ACC112 (cell line): ENCODE data around the gene LAMA3.

Experiments used
- H2AFZ ChIP-seq: fragments of 200-600 bp; sonication (generic); one replicate; pipeline ENCODE4 v1.6.0; 2017; ENCODE audit warnings: antibody characterized with exemption, low read length; ENCODE audit not compliant: unreplicated experiment
- H3K27ac ChIP-seq: fragments of 200-600 bp; sonication (generic); 2 replicates; pipeline ENCODE4 v1.5.1; 2014; ENCODE audit warnings: low read depth, mild to moderate bottlenecking, antibody characterized with exemption, low read length, moderate library complexity
- H3K27me3 ChIP-seq: fragments of 200-600 bp; sonication (generic); 2 replicates; pipeline ENCODE4 v1.6.1; 2014; ENCODE audit warnings: mild to moderate bottlenecking, antibody characterized with exemption, low read length, moderate library complexity, mixed read lengths; ENCODE audit not compliant: insufficient read depth
- H3K36me3 ChIP-seq: fragments of 200-600 bp; sonication (generic); 2 replicates; pipeline ENCODE4 v1.6.1; 2016; ENCODE audit warnings: mild to moderate bottlenecking, antibody characterized with exemption, low read length, moderate library complexity, mixed read lengths; ENCODE audit not compliant: insufficient read depth
- H3K4me1 ChIP-seq: fragments of 200-600 bp; sonication (generic); one replicate; pipeline ENCODE4 v1.6.1; 2016; ENCODE audit warnings: low read length, mixed read lengths; ENCODE audit not compliant: insufficient read depth, unreplicated experiment, control insufficient read depth
- H3K4me3 ChIP-seq: fragments of 200-600 bp; sonication (generic); 2 replicates; pipeline ENCODE4 v1.5.1; 2014; ENCODE audit warnings: mild to moderate bottlenecking, low read depth, low read length
- H3K79me2 ChIP-seq: fragments of 200-600 bp; sonication (generic); one replicate; pipeline ENCODE4 v1.6.0; 2016; ENCODE audit warnings: low read length; ENCODE audit not compliant: control insufficient read depth, unreplicated experiment, insufficient read depth

Gene LAMA3

DNA sequence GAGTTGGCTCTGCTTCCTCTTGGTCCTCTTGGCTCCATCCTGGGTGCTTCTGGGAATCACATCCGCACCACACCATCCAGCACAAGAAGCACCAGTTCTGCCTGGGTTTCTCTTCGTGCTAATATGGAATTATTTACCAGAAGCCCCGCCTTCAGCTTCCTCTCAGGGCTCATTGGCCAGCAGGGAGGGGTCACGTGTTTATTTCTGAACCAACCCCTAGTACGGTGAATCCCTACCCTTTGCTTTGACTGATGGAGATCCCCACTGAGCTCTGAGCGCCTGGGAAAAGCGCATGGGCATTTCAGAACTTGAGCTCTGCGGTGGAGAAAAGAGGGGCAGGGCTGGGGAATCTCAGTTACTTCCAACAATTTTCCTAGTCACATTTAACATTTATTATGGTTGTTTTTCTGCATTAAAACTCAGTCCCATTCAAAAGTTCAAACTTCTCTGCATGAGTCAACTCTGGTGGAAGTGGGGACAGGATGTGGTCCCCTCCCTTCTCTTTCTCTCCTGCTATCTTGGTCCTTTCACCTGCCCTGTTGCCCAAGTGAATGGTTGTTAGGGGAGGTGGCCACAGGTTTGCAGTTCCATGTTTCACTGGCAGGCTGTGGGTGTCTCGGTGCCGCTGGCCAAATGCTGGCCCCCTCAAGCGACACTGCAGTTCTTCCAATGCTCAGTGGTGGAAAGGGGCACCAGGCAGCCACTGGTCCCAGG is 248.9 kb downstream of the LAMA3 start:
- Histone ChIP-seq H3K4me1 (peaks cover 7% of the 10 kb centered on the region), H2AFZ (no peak overlapping the region), H3K36me3 (no peaks in the 10 kb centered on the region), H3K27ac (no peak overlapping the region), H3K79me2 (no peaks in the 10 kb centered on the region), H3K27me3 (no peaks in the 10 kb centered on the region), H3K4me3 (no peak overlapping the region)

DNA sequence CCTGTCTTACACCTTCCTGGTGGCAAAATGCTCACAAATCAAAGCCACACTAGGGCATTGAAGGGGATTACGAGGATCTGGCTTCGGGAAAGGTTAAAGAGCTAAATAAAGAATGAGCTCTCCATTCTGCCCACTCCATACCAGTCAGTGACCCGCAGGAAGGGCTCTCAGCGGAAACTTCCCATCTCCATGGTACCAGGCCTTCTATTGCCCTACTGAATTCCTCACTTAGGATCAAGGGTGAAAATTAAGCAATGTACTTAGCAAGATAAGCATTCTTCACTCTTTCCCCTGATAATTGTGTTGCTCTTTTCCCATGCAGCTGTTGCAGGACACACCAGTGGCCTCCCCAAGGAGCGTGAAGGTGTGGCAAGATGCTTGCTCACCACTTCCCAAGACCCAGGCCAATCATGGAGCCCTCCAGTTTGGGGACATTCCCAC is 249.7 kb downstream of the LAMA3 start:
- Histone ChIP-seq H3K27ac (no peak overlapping the region), H3K79me2 (no peaks in the 10 kb centered on the region), H3K27me3 (no peaks in the 10 kb centered on the region), H3K4me1 (peaks cover under 1% of the 10 kb centered on the region), H2AFZ (no peak overlapping the region), H3K4me3 (no peak overlapping the region), H3K36me3 (no peaks in the 10 kb centered on the region)

DNA sequence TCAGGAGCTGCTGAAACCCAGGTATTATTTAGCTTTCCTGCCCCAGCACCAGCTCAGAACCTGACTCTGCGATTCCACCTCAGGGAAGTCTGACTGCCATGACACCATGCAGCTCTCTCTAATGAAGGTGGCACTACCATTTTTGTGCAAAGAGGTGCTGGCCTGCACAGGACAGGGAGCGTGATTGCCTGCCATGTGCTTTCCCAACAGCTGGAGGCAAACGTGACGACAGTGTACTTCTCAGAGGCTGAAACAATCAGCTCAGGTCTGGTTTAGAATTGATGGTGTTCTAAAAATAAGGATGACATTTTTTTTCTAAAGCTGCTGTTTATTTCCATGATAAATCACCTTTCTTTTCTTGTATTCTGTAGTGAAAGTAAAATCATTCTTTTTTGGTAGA is 250.1 kb downstream of the LAMA3 start:
- Histone ChIP-seq H3K27me3 (no peaks in the 10 kb centered on the region), H3K4me1 (peaks cover 3% of the 10 kb centered on the region), H3K79me2 (no peaks in the 10 kb centered on the region), H3K4me3 (no peak overlapping the region), H3K27ac (no peak overlapping the region), H2AFZ (no peak overlapping the region), H3K36me3 (no peaks in the 10 kb centered on the region)

DNA sequence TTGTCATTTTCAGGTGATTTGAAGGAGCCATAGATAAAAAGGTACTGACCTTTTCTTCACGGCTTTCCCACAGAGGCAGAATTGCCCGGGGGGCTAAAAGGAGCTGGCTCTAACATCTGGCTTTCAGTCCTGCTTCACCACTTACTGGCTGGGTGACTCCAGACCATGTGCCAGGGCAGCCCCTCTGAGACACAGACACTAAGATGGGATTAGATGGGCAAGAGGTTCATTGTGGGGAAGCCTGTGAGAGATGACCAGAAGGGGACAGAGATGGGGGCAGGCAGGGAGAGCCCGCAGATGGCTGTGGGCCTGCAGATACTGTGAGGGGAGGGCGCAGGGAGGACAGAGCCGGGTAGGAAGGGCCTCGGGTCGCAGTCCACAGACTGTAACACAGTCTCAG is 250.6 kb downstream of the LAMA3 start:
- no peaks in the 10 kb centered on the region for H3K79me2 ChIP-seq
- H3K36me3 ChIP-seq = no peaks in the 10 kb centered on the region
- no peak overlapping the region for H3K27ac ChIP-seq
- no peak overlapping the region for H2AFZ ChIP-seq
- peaks cover 5% of the 10 kb centered on the region for H3K4me1 ChIP-seq
- H3K4me3 ChIP-seq = no peak overlapping the region
- H3K27me3 ChIP-seq = no peaks in the 10 kb centered on the region

DNA sequence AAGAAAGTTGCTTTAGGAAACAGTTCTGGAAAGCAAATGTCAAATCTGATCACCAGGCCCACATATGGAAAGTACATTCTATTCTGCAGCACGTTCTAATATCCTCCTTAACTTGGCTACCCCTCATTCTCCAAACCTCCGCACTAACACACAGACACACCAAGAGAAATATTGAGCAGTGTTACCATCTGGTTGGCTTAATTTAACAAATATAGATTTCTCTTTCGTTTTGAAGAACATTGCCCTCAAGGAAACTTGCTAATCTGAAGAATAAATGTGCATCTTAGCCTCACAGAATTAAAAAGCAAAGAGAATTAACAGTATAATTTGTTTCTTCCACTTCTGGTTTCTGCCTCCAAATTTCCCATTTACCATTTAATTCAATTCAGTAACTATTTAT is 252.5 kb downstream of the LAMA3 start:
- Histone ChIP-seq H2AFZ (no peak overlapping the region), H3K4me3 (no peak overlapping the region), H3K27me3 (no peaks in the 10 kb centered on the region), H3K36me3 (no peaks in the 10 kb centered on the region), H3K4me1 (peaks cover 5% of the 10 kb centered on the region), H3K79me2 (no peaks in the 10 kb centered on the region), H3K27ac (no peak overlapping the region)

DNA sequence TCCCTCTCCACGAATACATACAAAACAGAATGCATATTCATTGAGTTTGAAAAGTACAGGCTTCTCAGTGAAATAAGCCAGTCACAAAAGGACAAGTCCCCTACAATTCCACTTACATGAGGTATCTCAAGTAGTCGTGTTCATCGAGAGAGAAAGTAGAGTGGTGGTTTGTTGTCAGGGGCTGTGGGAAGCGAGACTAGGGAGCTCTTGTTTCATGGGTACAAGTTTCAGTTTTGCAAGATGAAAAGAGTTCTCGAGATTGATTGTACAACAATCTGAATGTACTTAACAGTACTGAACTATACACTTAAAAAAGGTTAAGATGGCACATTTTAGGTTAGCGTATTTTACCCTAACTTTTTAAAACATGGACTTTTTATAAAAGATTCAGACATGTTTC is 253.9 kb downstream of the LAMA3 start:
- no peaks in the 10 kb centered on the region for H3K36me3 ChIP-seq
- no peak overlapping the region for H3K4me3 ChIP-seq

DNA sequence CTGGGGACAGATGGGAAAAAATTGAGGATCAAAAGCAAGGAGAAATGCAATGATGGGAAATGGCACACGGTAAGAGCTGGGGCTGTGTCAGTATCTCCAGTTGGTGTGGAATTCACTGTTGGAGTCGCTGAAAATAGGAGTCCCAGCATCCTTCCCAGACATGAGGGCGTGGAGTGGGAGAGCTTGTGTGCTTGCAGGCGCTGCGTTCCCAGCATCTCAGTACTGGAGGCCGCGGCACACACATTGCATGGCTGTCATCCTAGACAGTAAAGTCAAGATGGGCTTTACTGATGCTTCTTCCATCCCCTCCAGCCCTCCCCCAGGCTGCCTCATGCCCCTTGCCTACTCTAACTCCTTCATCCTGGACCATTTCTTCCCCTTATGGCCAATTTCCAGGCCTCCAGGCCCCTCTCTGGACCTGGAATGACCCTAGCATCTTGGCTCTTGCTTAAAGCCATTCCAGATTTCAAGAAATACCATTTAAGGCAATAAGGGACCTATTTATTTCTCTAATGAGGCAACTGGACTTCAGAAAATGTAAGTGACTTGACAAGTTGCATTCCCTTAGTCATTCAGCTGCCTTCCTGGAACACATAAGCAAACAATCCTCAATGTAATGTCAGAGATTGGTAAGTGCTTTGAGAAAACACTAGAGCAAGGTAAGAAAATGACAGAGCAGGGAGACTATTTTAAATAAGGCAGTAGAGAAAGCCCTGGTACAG is 254.8 kb downstream of the LAMA3 start:
- no peaks in the 10 kb centered on the region for H3K36me3 ChIP-seq
- no peaks in the 10 kb centered on the region for H3K27me3 ChIP-seq
- no peak overlapping the region; the same call in 1 of the 2 replicates for H3K27ac ChIP-seq
- no peaks in the 10 kb centered on the region for H3K79me2 ChIP-seq
- H3K4me1 ChIP-seq = peaks cover 5% of the 10 kb centered on the region
- no peak overlapping the region for H3K4me3 ChIP-seq
- H2AFZ ChIP-seq = no peak overlapping the region

More for the DNA sequence above, 253.9 kb downstream of the LAMA3 start:
- H2AFZ ChIP-seq = no peak overlapping the region
- peaks cover 5% of the 10 kb centered on the region for H3K4me1 ChIP-seq
- no peaks in the 10 kb centered on the region for H3K79me2 ChIP-seq
- H3K27me3 ChIP-seq = no peaks in the 10 kb centered on the region
- H3K27ac ChIP-seq = no peak overlapping the region

DNA sequence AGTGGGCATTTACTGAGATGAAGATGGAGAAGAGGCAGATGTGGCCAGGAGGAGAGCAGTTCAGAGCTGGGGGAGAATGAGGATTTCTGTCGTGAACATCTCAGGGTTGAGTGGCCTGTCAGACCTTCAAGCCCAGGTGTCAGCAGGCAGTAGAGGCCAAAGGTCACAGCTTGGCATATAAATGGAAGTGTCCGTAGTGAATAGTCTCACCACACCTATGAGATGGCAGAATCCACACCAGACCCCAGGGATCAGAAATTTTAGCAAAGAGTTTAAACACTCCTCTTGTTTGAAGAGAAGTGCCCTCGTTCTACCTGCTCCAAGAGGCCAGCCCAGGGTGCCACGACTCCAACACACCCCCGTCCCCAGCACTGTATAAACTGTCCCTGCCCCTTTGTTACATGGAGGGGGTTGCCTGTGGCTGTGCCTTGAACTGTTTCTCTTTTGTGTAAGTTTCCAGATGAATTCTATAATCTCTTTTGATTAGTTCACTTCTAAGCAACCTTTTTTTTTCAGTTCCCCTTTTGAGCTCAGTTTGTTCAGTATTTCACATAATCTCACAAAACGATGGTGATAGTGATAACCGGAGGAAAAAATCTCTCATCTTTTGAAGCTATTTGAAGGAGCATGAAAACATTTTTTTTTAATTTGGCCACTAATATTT is 256.3 kb downstream of the LAMA3 start:
- no peak overlapping the region for H3K27ac ChIP-seq
- H3K79me2 ChIP-seq = no peaks in the 10 kb centered on the region
- no peaks in the 10 kb centered on the region for H3K27me3 ChIP-seq
- peaks cover 5% of the 10 kb centered on the region for H3K4me1 ChIP-seq
- H2AFZ ChIP-seq = no peak overlapping the region
- H3K36me3 ChIP-seq = no peaks in the 10 kb centered on the region
- no peak overlapping the region for H3K4me3 ChIP-seq

DNA sequence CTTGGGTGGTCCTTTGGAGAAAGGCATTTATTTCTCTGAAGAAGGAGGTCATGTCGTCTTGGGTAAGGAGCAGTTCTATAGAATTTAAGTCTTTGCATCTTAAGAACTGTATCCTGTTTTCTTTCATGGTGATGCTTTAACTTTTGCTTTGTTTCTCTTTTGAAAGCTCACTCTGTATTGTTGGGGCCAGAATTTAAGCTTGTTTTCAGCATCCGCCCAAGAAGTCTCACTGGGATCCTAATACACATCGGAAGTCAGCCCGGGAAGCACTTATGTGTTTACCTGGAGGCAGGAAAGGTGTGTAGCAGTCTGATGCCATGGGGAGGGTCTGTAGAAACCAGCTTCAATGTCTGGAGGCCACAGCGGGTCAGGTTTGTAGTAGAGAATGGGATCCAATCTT is 260.6 kb downstream of the LAMA3 start:
- no peak overlapping the region for H3K4me3 ChIP-seq
- no peaks in the 10 kb centered on the region for H3K27me3 ChIP-seq
- no peaks in the 10 kb centered on the region for H3K36me3 ChIP-seq
- no peak overlapping the region for H3K27ac ChIP-seq
- no peaks in the 10 kb centered on the region for H3K79me2 ChIP-seq
- no peaks in the 10 kb centered on the region for H3K4me1 ChIP-seq
- H2AFZ ChIP-seq = no peak overlapping the region

DNA sequence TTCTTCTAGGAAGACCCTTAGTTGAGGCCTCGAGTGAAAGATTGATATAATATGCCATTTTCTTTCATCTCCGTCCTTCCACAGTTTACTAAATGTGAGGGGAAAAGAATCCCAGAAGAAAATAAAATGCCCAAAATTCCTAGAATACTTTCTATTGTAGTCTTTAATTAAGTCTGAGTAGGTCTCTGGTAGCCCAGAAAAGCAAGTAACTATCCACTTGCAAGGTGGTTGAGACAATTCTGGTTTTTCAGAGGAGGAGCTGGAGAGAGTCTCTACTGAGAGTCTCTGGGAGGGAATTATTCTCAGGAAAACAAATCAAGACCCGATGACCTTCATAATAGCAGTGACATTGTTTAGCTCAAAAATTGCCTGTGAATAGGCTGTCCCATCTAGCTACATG is 261.4 kb downstream of the LAMA3 start:
- Histone ChIP-seq H3K27me3 (no peaks in the 10 kb centered on the region), H3K36me3 (no peaks in the 10 kb centered on the region)

More for the DNA sequence above, 261.4 kb downstream of the LAMA3 start:
- H3K27ac ChIP-seq = no peak overlapping the region
- no peak overlapping the region for H3K4me3 ChIP-seq
- H2AFZ ChIP-seq = no peak overlapping the region
- H3K4me1 ChIP-seq = no peaks in the 10 kb centered on the region
- H3K79me2 ChIP-seq = no peaks in the 10 kb centered on the region
